NCI-H2171 (cell line): Measurements from ENCODE around the gene ERV3-1.
"Not testable (repeated sequence)": the region's sequence is repeated elsewhere in the genome, so short reads cannot be mapped to it uniquely, and the experiment has no call there.

ENCODE experiments used
- DNase-seq: peaks from one replicate; lab custom pipeline; 2025; lab: John Stamatoyannopoulos, UW

ERV3-1 gene

DNA sequence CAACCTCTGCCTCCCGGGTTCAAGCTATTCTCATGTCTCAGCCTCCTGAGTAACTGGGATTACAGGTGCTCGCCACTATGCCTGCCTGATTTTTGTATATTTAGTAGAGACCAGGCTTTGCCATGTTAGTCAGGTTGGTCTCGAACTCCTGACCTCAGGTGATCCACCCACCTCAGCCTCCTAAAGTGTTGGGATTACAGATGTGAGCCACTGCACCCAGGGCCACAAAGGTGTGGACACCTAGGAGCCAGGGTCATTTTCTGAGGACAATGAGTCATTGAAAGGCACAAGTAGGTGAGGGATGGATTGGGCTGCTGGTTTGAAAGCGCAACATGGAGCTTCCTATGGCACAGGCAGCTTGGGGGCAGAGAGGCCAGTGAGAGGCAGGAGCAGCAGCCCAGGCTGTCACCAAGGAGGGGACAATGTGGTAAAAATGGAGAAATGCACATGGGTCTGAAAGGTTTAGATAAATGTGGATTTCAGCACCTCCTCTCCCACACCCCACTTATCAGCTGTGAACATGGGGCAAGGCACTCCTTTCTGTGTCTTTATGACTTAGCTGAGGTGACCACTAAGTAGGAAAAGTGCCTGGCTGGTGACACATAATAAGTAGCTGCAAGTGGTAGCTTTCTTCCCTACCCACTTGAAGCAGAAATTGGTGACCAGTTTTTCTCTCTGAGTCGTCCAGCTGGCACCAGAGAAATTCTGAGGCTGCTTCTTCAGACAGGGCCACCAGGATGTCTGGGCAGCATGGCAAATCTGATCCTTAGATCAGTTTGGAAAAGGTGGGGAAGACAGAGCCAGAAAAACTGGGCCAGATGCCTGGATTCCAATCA lies 61.6 kb downstream of the ERV3-1 start:
- DNase-seq: not testable (repeated sequence)
